ENCODE data around the gene CYFIP2.

DNA sequence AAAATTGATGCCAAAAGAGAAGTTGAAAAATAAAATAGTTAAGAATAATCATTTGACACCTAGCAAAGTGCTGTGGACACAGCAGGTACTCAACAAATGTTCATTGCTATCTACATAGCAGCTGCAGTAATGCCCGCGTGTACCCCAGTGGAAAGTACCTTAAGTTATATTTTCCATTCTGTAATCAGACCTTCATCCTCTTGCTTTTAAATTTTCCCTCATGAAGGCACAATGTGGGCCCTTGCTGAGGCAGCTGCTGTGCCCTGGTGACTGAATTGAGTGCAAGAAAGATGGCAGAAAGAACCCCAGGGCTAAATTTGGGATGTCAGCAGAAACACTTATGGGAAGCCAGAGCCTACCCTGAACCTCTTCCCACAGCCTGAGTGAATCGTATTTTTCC, 65.9 kb downstream of the CYFIP2 start:
- TF ChIP-seq, protein P1, sequence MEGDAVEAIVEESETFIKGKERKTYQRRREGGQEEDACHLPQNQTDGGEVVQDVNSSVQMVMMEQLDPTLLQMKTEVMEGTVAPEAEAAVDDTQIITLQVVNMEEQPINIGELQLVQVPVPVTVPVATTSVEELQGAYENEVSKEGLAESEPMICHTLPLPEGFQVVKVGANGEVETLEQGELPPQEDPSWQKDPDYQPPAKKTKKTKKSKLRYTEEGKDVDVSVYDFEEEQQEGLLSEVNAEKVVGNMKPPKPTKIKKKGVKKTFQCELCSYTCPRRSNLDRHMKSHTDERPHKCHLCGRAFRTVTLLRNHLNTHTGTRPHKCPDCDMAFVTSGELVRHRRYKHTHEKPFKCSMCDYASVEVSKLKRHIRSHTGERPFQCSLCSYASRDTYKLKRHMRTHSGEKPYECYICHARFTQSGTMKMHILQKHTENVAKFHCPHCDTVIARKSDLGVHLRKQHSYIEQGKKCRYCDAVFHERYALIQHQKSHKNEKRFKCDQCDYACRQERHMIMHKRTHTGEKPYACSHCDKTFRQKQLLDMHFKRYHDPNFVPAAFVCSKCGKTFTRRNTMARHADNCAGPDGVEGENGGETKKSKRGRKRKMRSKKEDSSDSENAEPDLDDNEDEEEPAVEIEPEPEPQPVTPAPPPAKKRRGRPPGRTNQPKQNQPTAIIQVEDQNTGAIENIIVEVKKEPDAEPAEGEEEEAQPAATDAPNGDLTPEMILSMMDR (IDR thresholded peaks at IDR 0.05), result no peak
- TF ChIP-seq POLR2A (IDR thresholded peaks at IDR 0.05), result no peak

Measured in esophagus squamous epithelium (tissue), 4 donors.